GM12878 (cell line): Measurements from ENCODE around the gene C17orf107. TPM values are rescaled to one million over a fixed set of nuclear protein-coding genes. Genes with fewer than 3 reads are reported as not detected.

Experiments
- CEBPB ChIP-seq, 2 experiments: fragments of 150-350 bp in 1 of 2; IDR thresholded peaks; 2 replicates each; pipeline ENCODE4 v1.6.1; 2012 to 2014; ENCODE audit warnings: low read depth in 2 of 2, low read length in 2 of 2, borderline replicate concordance in 1 of 2, inconsistent platforms in 1 of 2
- IRF4 ChIP-seq: IDR thresholded peaks from 2 replicates; pipeline ENCODE4 v1.6.1; 2011; ENCODE audit warnings: low read depth, low read length
- NFYB ChIP-seq: IDR thresholded peaks from 2 replicates; pipeline ENCODE4 v1.6.1; 2011; ENCODE audit warnings: low read depth, mild to moderate bottlenecking, low read length, improper control_type of control experiment, moderate library complexity; ENCODE audit not compliant: insufficient read depth
- NR2C2 ChIP-seq: IDR thresholded peaks from 2 replicates; pipeline ENCODE4 v1.6.1; 2011; ENCODE audit warnings: borderline replicate concordance, low read depth; ENCODE audit not compliant: control insufficient read depth, insufficient read length
- PAX8 ChIP-seq: fragments of 450-650 bp; IDR thresholded peaks from 2 replicates; pipeline ENCODE4 v1.6.1; 2017; ENCODE audit warnings: mild to moderate bottlenecking, moderate library complexity
- SREBF2 ChIP-seq: IDR thresholded peaks from 2 replicates; pipeline ENCODE4 v1.6.1; 2012; ENCODE audit warnings: mild to moderate bottlenecking, low read length
- ZBTB11 ChIP-seq: fragments of 450-650 bp; formaldehyde crosslinking; IDR thresholded peaks from 2 replicates; pipeline ENCODE4 v1.5.0; 2022; ENCODE audit warnings: mild to moderate bottlenecking, missing genetic modification characterization
- ZBTB40 ChIP-seq: fragments of 450-650 bp; IDR thresholded peaks from 2 replicates; pipeline ENCODE4 v1.6.1; 2016; ENCODE audit warnings: mild to moderate bottlenecking, moderate library complexity, borderline replicate concordance
- polyA plus RNA-seq, 11 experiments: library from polyadenylated mRNA; depleted of rRNA in 4 of 11; unstranded in 6 of 11; stranded (reverse) in 5 of 11; fragments of >200 nt; fragmentation: Nextera tagmentation in 4 of 11; fragmentation: Illumina TruSeq in 1 of 11; extraction: Ambion mirVana in 4 of 11; extraction: Trizol in 1 of 11; gene quantifications; 1 replicate in 1 of 11; 2 replicates in 10 of 11; pipeline versions ENCODE4 v1.2.1 to v1.2.3, GENCODE V29; 2011 to 2016; ENCODE audit warnings: inconsistent platforms in 2 of 11, missing spikeins in 2 of 11, low read depth in 1 of 11
- total RNA-seq, 4 experiments: library from RNA; depleted of rRNA in 3 of 4; stranded (reverse); fragments of >200 nt in 3 of 4; fragmentation: Illumina TruSeq in 1 of 4; extraction: Trizol in 1 of 4; gene quantifications; 2 replicates each; pipeline versions ENCODE4 v1.2.1 to v1.2.3, GENCODE V29; 2013 to 2021

Gene C17orf107
- total and polyA plus RNA-seq, 10 of the 15 experiments (the other 5 are each of a cell fraction or from before 2014, with no cell fraction given), result 0.05 to 0.46 (median 0.11) TPM; not detected in 3

GRCh38 chr17:4884489-4884888 is 14.8 kb upstream of the C17orf107 start (continued):
- TF ChIP-seq ZBTB11 (no peak), NR2C2 (no peak), ZBTB40 (no peak), SREBF2 (no peak), IRF4 (no peak), CEBPB (IDR thresholded peaks at IDR 0.05; ENCODE audit: borderline replicate concordance in 1 of 2, low read depth in 2 of 2, low read length in 2 of 2) (no peak), NFYB (no peak), PAX8 (no peak)
